ENCODE data around the gene C8A. TPM values are rescaled to one million over a fixed set of nuclear protein-coding genes. Genes with fewer than 3 reads are reported as not detected.

Gene C8A
- total and polyA plus RNA-seq, 2 of the 8 experiments (the other 6 are each of a cell fraction or from before 2014, with no cell fraction given), result not detected

GRCh38 chr1:56938646-56939045, 84.0 kb downstream of the C8A start:
- no peak overlapping the region for H3K18ac ChIP-seq (ENCODE audit: extremely low read depth, low read length)
- no peak overlapping the region for H3K27ac ChIP-seq (ENCODE audit: low read depth, low read length)
- FAIRE-seq, result no peak
- H3K23me2 ChIP-seq (ENCODE audit: low read depth, low read length), result no peaks in the 10 kb centered on the region; the same call in 1 of the 2 replicates
- H4K20me1 ChIP-seq (replicated peaks in 1 of 2; ENCODE audit: control insufficient read depth in 1 of 2, insufficient read depth in 2 of 2, low read length in 2 of 2), result no peaks in the 10 kb centered on the region
- no peaks in the 10 kb centered on the region for H3K79me2 ChIP-seq (ENCODE audit: control insufficient read depth in 1 of 2, insufficient read depth in 2 of 2, low read length in 2 of 2)
- H2BK12ac ChIP-seq (ENCODE audit: low read depth, low read length), result no peak overlapping the region
- no peak overlapping the region for H3K9ac ChIP-seq (replicated peaks in 1 of 4; ENCODE audit: extremely low read depth in 1 of 4, low read depth in 3 of 4, low read length in 3 of 4)
- H4K8ac ChIP-seq (ENCODE audit: extremely low read depth, insufficient read depth, low read length), result no peak overlapping the region
- H3K36me3 ChIP-seq (ENCODE audit: control insufficient read depth in 2 of 4, insufficient read depth in 4 of 4, low read length in 3 of 4), result no peaks in the 10 kb centered on the region
- no peak overlapping the region for H4K91ac ChIP-seq (replicated peaks; ENCODE audit: insufficient read length, low read length)
- H3K9me3 ChIP-seq (ENCODE audit: insufficient read depth in 2 of 2, low read depth in 1 of 2, low read length in 1 of 2), result no peaks in the 10 kb centered on the region
- no peaks in the 10 kb centered on the region for H3K79me1 ChIP-seq (ENCODE audit: low read depth, low read length)
- H3K4me1 ChIP-seq (replicated peaks in 1 of 4; ENCODE audit: control insufficient read depth in 3 of 4, insufficient read depth in 4 of 4, low read length in 3 of 4), result peaks cover 0 to 9% (median 7%) of the 10 kb centered on the region in 4 experiments; a peak in 5 of 7 replicates
- H2BK5ac ChIP-seq (ENCODE audit: low read depth, low read length), result no peak overlapping the region
- WGBS, 2 experiments (ENCODE audit: extremely low coverage in 1 of 2, insufficient coverage in 1 of 2, insufficient read length in 1 of 2, insufficient replicate concordance in 2 of 2, low coverage in 1 of 2, low lambda C conversion rate in 2 of 2, missing lambda C conversion rate in 1 of 2), result 91% methylated on average over 2 of the region's 2 CpGs; no CpG with 5 or more reads in 1 of the 2 experiments
- H4K5ac ChIP-seq (ENCODE audit: insufficient read length, low read depth, low read length), result no peak overlapping the region
- no peak overlapping the region for H2AFZ ChIP-seq (ENCODE audit: low read length)
- CTCF ChIA-PET (ENCODE audit: partially characterized antibody), result interaction anchor here (0.6 to 1.3 kb wide), 3 partner anchors 10 to 27 kb away, joined by 3 read pairs; partner anchors contain the start of gene C8B
- no peak overlapping the region for H3K4me3 ChIP-seq (ENCODE audit: extremely low read depth in 1 of 4, insufficient read depth in 2 of 4, low read depth in 3 of 4, low read length in 4 of 4)
- DNase-seq (ENCODE audit: low read depth in 1 of 2, low spot score in 2 of 2), result no peak
- H3K14ac ChIP-seq (ENCODE audit: insufficient read length), result no peak overlapping the region
- H3K4ac ChIP-seq (replicated peaks; ENCODE audit: insufficient read length, low read depth, low read length), result no peak overlapping the region
- POLR2A ChIA-PET (ENCODE audit: partially characterized antibody), result interaction anchor here (0.7 kb wide), 1 partner anchor 10 kb away, joined by 3 read pairs; no protein-coding TSS in a partner anchor
- H2BK20ac ChIP-seq (ENCODE audit: low read length), result no peak overlapping the region
- no peak for TF ChIP-seq SIN3A (conservative IDR thresholded peaks at IDR 0.05 in 1 of 2, IDR thresholded peaks at IDR 0.05 in 1 of 2; ENCODE audit: low read depth in 1 of 2, low read length in 2 of 2)
- TF ChIP-seq BACH1 (IDR thresholded peaks at IDR 0.05; ENCODE audit: low read length), result no peak
- TF ChIP-seq YY1 (IDR thresholded peaks at IDR 0.05; ENCODE audit: low read depth, low read length), result no peak
- no peak for TF ChIP-seq SP2 (IDR thresholded peaks at IDR 0.05; ENCODE audit: low read length)
- no peak for TF ChIP-seq NRF1 (IDR thresholded peaks at IDR 0.05; ENCODE audit: low read depth, low read length)
- H3K4me2 ChIP-seq (ENCODE audit: insufficient read depth in 1 of 2, low read depth in 2 of 2, low read length in 2 of 2), result 0 out of 4 replicates have a peak overlapping the region, but pooled peaks of 1 of the 2 experiments have one; percentile 7
- no peak overlapping the region for H2AK5ac ChIP-seq (ENCODE audit: low read depth, low read length)
- no peaks in the 10 kb centered on the region; a peak in 1 of 7 replicates for H3K27me3 ChIP-seq (replicated peaks in 1 of 4; ENCODE audit: control insufficient read depth in 3 of 4, extremely low read depth in 1 of 4, insufficient read depth in 3 of 4, low read length in 3 of 4)
- no peak overlapping the region for H3K23ac ChIP-seq (ENCODE audit: insufficient read length)
- no peak overlapping the region for H2BK15ac ChIP-seq (ENCODE audit: low read length)
- no peak overlapping the region for H2BK120ac ChIP-seq (replicated peaks; ENCODE audit: low read depth, low read length)
- H3K56ac ChIP-seq (replicated peaks; ENCODE audit: insufficient read length, low read depth, low read length), result no peak overlapping the region

Measured in H1 (cell line).